Erythroblast (primary cell): Measurements from ENCODE around the gene C16orf92.
A peak's percentile ranks its signal among the peaks of the same experiment; 100 is the strongest.
"Not testable (repeated sequence)": the region's sequence is repeated elsewhere in the genome, so short reads cannot be mapped to it uniquely, and the experiment has no call there.

Source experiments
- DNase-seq, 2 experiments: peaks; one replicate each; lab custom pipeline; 2025; lab: John Stamatoyannopoulos, UW
- GATA1 ChIP-seq: IDR thresholded peaks from 2 replicates; pipeline ENCODE4 v1.6.1; 2011; ENCODE audit warnings: low read depth, mild to moderate bottlenecking, control low read depth, low read length, moderate library complexity
- POLR2A ChIP-seq: IDR thresholded peaks from 2 replicates; pipeline ENCODE4 v1.6.1; 2011; ENCODE audit warnings: mild to moderate bottlenecking, low read length

Gene C16orf92

GRCh38 chr16:30033270-30033669 is 10.3 kb downstream of the C16orf92 start:
- TF ChIP-seq GATA1 = no peak
- TF ChIP-seq POLR2A = no peak
- DNase-seq = no peak

GRCh38 chr16:30040221-30040620 is 17.2 kb downstream of the C16orf92 start:
- no peak for DNase-seq
- TF ChIP-seq POLR2A (no peak), GATA1 (no peak)

- not testable (repeated sequence) for DNase-seq
These were observed 17.7 kb downstream of the C16orf92 start for GRCh38 chr16:30040690-30041089.

- DNase-seq = peak in 1 of 2 experiments; percentile 46
- no peak for TF ChIP-seq POLR2A
- no peak for TF ChIP-seq GATA1
These were observed 18.8 kb downstream of the C16orf92 start for GRCh38 chr16:30041841-30042240.

GRCh38 chr16:30046178-30046577 is 23.2 kb downstream of the C16orf92 start:
- no peak for DNase-seq
- no peak for TF ChIP-seq GATA1
- no peak for TF ChIP-seq POLR2A

GRCh38 chr16:30046588-30046987 is 23.6 kb downstream of the C16orf92 start:
- DNase-seq = no peak
- TF ChIP-seq POLR2A (no peak), GATA1 (no peak)

GRCh38 chr16:30049871-30050270 is 26.9 kb downstream of the C16orf92 start:
- no peak for TF ChIP-seq POLR2A
- TF ChIP-seq GATA1 = no peak
- no peak for DNase-seq

GRCh38 chr16:30051518-30051917 is 28.5 kb downstream of the C16orf92 start:
- no peak for DNase-seq
- TF ChIP-seq GATA1 (no peak), POLR2A (no peak)

- peak; percentile 95 to 96 for DNase-seq
- no peak for TF ChIP-seq GATA1
- peak; percentile 63 for TF ChIP-seq POLR2A
These were observed 29.8 kb downstream of the C16orf92 start for GRCh38 chr16:30052671-30053372.

- TF ChIP-seq GATA1 (no peak), POLR2A (no peak)
These were observed 30.5 kb downstream of the C16orf92 start for GRCh38 chr16:30053376-30054015.

GRCh38 chr16:30054451-30054850 is 31.5 kb downstream of the C16orf92 start:
- no peak for TF ChIP-seq GATA1
- no peak for TF ChIP-seq POLR2A
- DNase-seq = no peak

More at GRCh38 chr16:30053376-30054015, 30.5 kb downstream of the C16orf92 start:
- no peak for DNase-seq

- TF ChIP-seq GATA1 (no peak), POLR2A (no peak)
- peak in 1 of 2 experiments; percentile 70 for DNase-seq
These were observed 32.1 kb downstream of the C16orf92 start for GRCh38 chr16:30054959-30055553.

GRCh38 chr16:30060346-30060745 is 37.3 kb downstream of the C16orf92 start:
- TF ChIP-seq POLR2A (no peak), GATA1 (no peak)
- DNase-seq = no peak

GRCh38 chr16:30060836-30061554 is 38.0 kb downstream of the C16orf92 start:
- no peak for DNase-seq
- no peak for TF ChIP-seq POLR2A
- no peak for TF ChIP-seq GATA1
